ENCODE measurements around the gene EIF4EBP2. TPM values are rescaled to one million over a fixed set of nuclear protein-coding genes. Genes with fewer than 3 reads are reported as not detected.
A peak's percentile ranks its signal among the peaks of the same experiment; 100 is the strongest.

The EIF4EBP2 gene
- total and polyA plus RNA-seq, 2 experiments from 2014 or later: 36.8 to 39.1 TPM

DNA sequence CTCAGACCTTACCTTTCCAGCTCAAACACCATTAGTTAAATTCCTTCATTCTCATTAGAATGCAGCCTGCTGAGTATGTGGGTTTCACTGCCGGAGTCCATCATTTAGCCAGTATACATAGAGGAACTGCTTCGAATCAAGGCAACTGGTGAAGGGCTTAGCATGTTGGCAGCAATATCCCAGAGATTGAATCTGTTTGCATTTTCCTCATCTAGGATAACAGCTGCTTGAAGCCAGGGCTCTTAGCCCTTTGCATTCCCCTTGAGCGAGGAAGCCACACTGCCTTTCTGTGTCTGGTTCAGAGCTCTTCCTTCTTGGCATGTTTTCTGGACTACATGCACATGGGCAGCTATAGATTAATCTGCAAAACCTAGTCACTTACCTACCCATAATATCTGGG is 22.9 kb downstream of the EIF4EBP2 start:
- H3K36me3 ChIP-seq: peaks cover 14% of the 10 kb centered on the region
- no peak overlapping the region for H3K4me3 ChIP-seq
- DNase-seq (ENCODE audit: low read depth in 1 of 2, low spot score in 1 of 2): no peak
- H3K27me3 ChIP-seq: no peaks in the 10 kb centered on the region
- H3K27ac ChIP-seq: no peak overlapping the region
- TF ChIP-seq, protein P1, sequence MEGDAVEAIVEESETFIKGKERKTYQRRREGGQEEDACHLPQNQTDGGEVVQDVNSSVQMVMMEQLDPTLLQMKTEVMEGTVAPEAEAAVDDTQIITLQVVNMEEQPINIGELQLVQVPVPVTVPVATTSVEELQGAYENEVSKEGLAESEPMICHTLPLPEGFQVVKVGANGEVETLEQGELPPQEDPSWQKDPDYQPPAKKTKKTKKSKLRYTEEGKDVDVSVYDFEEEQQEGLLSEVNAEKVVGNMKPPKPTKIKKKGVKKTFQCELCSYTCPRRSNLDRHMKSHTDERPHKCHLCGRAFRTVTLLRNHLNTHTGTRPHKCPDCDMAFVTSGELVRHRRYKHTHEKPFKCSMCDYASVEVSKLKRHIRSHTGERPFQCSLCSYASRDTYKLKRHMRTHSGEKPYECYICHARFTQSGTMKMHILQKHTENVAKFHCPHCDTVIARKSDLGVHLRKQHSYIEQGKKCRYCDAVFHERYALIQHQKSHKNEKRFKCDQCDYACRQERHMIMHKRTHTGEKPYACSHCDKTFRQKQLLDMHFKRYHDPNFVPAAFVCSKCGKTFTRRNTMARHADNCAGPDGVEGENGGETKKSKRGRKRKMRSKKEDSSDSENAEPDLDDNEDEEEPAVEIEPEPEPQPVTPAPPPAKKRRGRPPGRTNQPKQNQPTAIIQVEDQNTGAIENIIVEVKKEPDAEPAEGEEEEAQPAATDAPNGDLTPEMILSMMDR (IDR thresholded peaks at IDR 0.05; ENCODE audit: low read depth, low read length): no peak
- peaks cover 31% of the 10 kb centered on the region for H3K4me1 ChIP-seq (ENCODE audit: low read depth)
- no peaks in the 10 kb centered on the region for H3K9me3 ChIP-seq (ENCODE audit: low read depth)

DNA sequence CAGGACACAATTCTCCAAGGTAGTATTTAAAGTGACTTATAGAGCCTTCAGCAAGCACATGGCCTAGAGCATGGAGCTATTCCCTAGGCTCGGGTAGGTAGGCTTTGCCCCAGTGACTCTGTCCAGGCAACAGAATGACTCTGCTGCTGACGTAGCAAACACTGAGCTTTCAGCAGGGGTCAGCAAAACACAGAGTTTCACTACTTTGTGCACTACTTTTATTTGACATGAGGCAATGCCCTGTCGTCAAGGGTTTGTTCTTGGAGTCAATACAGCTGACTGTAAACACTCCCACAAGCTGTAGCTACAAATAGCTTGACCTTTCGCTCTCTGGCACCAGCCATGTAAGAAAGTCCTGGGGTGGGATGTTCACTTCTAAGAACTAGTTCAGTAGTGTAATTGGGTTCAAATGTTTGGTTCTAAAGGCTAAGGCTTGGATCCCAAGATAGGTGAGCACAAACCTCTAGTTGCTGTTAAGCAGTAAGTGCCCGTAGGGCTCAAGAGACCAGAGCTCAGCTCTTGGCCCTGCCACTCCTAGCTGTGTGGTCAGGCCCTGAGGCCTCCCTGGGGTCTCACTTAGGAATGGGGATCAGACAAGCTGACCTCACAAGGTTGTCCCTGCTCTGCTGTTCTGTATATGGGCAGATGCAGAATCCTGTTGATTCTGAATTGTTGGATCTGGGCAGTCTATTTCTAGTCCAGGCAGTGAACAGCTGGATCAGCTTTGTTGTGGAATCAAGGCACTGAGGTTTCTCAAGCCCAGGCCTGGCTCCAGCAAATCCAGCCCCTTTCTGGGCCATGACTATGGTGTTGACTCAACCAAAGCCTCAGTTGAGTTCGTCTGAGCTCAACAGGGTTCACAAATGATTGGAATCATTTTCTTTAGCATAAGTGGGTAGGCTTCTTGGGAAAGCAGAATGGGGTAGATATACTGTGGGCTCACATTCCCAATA is 26.8 kb downstream of the EIF4EBP2 start:
- Histone ChIP-seq H3K4me3 (no peak overlapping the region), H3K4me1 (ENCODE audit: low read depth) (peaks cover 16% of the 10 kb centered on the region), H3K9me3 (ENCODE audit: low read depth) (no peaks in the 10 kb centered on the region), H3K27ac (peak overlapping the region; percentile 86), H3K27me3 (no peaks in the 10 kb centered on the region), H3K36me3 (no peaks in the 10 kb centered on the region)
- TF ChIP-seq, protein P1 (IDR thresholded peaks at IDR 0.05; ENCODE audit: low read depth, low read length): peak; percentile 31
- DNase-seq (ENCODE audit: low read depth in 1 of 2, low spot score in 1 of 2): peak; percentile 75 to 93

DNA sequence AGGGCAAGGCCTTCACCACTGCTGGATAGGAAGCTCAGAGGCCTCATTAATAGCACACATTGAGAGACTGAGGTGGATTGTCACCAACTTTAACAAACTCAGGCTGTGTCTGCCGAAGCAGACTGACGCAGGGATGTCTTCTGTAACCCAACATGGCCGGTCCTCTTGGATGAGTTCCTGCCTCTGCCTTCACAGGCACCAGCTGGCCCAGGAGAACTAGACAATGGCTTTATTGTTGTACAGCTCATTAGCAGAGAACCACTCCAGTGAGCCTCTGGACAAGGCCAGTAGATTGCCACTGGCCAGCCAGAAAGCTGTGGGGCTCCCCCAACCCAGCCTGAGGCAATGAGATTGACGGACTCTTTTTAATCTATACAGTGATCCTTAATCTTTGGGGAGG is 28.2 kb downstream of the EIF4EBP2 start:
- Histone ChIP-seq H3K9me3 (ENCODE audit: low read depth) (no peaks in the 10 kb centered on the region), H3K27ac (no peak overlapping the region), H3K4me3 (no peak overlapping the region), H3K36me3 (no peaks in the 10 kb centered on the region), H3K4me1 (ENCODE audit: low read depth) (peaks cover 16% of the 10 kb centered on the region), H3K27me3 (no peaks in the 10 kb centered on the region)
- DNase-seq (ENCODE audit: low read depth in 1 of 2, low spot score in 1 of 2): peak in 1 of 2 donors; percentile 83
- TF ChIP-seq, protein P1 (IDR thresholded peaks at IDR 0.05; ENCODE audit: low read depth, low read length): no peak

DNA sequence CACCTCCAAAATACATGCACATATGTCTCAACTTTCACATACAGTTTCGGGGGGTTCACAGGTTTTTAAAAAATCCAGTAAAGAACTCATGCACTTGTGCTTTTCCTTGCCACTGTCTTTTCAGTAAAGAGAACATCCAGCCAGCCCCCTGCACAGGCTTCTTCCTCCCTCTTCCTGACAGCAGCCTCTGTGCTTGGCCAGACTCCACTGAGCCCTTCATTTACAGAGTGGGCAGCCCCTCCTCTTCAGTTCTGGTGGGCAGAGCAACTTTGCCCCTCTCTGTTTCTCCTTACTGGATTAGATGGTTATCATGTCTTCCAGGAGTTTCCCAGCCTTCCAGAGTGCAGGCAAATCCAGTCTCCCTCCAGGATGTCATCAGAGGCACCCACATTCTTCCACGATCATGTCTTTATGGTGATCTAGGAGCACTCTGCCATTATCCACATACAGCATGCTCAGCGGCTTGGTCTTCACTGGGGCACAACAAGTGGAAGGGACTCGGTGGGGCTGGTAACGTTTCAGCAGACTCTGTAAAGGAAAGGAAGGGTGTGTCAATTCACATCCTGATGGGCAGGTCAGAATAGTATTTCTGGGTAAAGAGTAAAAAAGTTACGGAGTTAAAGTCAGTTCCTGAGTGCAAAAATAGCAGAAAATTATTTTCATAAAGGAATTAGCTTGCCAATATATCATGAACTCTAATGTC is 28.8 kb downstream of the EIF4EBP2 start:
- Histone ChIP-seq H3K27me3 (peaks cover 4% of the 10 kb centered on the region), H3K4me1 (ENCODE audit: low read depth) (peaks cover 16% of the 10 kb centered on the region), H3K36me3 (no peaks in the 10 kb centered on the region), H3K27ac (no peak overlapping the region), H3K9me3 (ENCODE audit: low read depth) (no peaks in the 10 kb centered on the region), H3K4me3 (no peak overlapping the region)
- TF ChIP-seq, protein P1 (IDR thresholded peaks at IDR 0.05; ENCODE audit: low read depth, low read length): no peak
- DNase-seq (ENCODE audit: low read depth in 1 of 2, low spot score in 1 of 2): no peak

DNA sequence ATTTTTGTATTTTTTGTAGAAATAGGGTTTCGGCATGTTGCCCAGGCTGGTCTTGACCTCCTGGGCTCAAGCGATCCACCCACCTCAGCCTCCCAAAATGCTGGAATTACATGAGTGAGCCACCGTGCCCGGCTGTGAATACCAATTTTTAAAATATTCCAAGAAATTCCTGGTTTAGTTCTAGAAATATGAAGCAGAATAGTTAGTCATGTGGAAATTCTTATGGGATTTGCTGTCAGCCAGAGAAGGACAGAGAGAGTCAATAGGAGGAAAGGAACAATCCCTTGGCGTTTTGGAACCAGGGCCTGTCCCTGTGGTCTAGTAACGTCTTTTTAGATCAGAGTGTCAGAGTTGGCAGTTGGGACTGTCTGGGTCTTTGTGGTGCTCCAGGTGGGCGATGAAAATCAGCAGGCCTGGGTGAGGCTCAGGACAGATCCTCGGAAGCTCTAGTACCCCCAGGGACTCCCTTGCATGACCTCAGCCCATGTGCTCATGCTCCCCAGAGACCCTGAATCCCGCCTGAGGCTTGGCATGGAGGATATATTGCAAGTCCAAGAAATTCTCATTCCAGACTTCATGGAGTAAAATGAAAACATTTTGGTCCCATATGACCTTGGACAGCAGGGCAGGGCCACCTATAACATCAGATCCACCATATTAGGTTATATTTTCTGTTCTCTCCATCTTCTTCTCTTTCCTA is 29.8 kb downstream of the EIF4EBP2 start:
- H3K27me3 ChIP-seq: peaks cover 15% of the 10 kb centered on the region
- H3K27ac ChIP-seq: no peak overlapping the region
- peaks cover 16% of the 10 kb centered on the region for H3K4me1 ChIP-seq (ENCODE audit: low read depth)
- H3K36me3 ChIP-seq: no peaks in the 10 kb centered on the region
- H3K9me3 ChIP-seq (ENCODE audit: low read depth): no peaks in the 10 kb centered on the region
- no peak overlapping the region for H3K4me3 ChIP-seq
- TF ChIP-seq, protein P1 (IDR thresholded peaks at IDR 0.05; ENCODE audit: low read depth, low read length): no peak
- peak in 1 of 2 donors; percentile 39 for DNase-seq (ENCODE audit: low read depth in 1 of 2, low spot score in 1 of 2)

All from cardiac muscle cell (in vitro differentiated cells and primary cell).